Measurements from ENCODE around the gene KRI1. TPM values are rescaled to one million over a fixed set of nuclear protein-coding genes. Genes with fewer than 3 reads are reported as not detected.
A peak's percentile ranks its signal among the peaks of the same experiment; 100 is the strongest.

The KRI1 gene
- total and polyA plus RNA-seq, 10 donors: 24.9 to 43.3 (median 31.7) TPM

DNA sequence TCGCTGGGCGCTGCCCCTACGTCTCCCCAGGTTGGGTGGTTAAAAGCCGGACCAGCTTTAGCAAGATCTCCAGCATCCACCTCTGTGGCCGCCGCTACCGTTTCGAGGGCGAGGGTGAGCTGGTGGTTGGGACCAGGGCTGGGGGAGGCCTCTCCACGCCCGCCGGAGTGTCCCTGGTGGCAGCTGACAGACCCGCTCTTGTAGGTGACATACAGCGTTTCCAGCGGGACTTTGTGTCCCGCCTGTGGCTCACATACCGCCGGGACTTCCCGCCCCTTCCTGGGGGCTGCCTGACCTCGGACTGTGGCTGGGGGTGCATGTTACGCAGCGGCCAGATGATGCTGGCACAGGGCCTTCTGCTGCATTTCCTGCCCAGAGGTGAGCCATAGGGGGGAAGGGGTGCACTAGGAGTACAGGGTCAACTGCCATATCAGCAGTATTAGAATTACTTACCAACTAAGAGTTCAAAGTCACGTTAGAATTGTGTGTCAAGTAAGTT, 21.0 kb downstream of the KRI1 start:
- H3K27me3 ChIP-seq (replicated peaks in 1 of 7): peaks cover 0 to 3% (median 0%) of the 10 kb centered on the region in 7 donors
- TF ChIP-seq, protein P1, sequence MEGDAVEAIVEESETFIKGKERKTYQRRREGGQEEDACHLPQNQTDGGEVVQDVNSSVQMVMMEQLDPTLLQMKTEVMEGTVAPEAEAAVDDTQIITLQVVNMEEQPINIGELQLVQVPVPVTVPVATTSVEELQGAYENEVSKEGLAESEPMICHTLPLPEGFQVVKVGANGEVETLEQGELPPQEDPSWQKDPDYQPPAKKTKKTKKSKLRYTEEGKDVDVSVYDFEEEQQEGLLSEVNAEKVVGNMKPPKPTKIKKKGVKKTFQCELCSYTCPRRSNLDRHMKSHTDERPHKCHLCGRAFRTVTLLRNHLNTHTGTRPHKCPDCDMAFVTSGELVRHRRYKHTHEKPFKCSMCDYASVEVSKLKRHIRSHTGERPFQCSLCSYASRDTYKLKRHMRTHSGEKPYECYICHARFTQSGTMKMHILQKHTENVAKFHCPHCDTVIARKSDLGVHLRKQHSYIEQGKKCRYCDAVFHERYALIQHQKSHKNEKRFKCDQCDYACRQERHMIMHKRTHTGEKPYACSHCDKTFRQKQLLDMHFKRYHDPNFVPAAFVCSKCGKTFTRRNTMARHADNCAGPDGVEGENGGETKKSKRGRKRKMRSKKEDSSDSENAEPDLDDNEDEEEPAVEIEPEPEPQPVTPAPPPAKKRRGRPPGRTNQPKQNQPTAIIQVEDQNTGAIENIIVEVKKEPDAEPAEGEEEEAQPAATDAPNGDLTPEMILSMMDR (IDR thresholded peaks at IDR 0.05 in 8 of 11, conservative IDR thresholded peaks at IDR 0.05 in 3 of 11): no peak
- TF ChIP-seq POLR2AphosphoS5 (IDR thresholded peaks at IDR 0.05) (peak in 1 of 3 donors; percentile 53), POLR2A (IDR thresholded peaks at IDR 0.05) (no peak)
- H3K9me3 ChIP-seq: no peaks in the 10 kb centered on the region
- peak overlapping the region; percentile 73 to 96 (median 88) for H3K4me3 ChIP-seq
- DNase-seq: peak; percentile 80
- peaks cover 0 to 46% (median 34%) of the 10 kb centered on the region in 6 donors for H3K36me3 ChIP-seq
- H3K27ac ChIP-seq: peak overlapping the region in 6 of 8 donors; percentile 91 to 97 (median 95)
- intact Hi-C loops (cut with DNase I; ENCODE audit: low total_unique reads): no loop called here
- 45 to 56% (median 49%) methylated on average over 5 to 23 of the region's 23 CpGs for WGBS, 5 donors
- peaks cover 9 to 59% (median 29%) of the 10 kb centered on the region in 6 donors for H3K4me1 ChIP-seq

DNA sequence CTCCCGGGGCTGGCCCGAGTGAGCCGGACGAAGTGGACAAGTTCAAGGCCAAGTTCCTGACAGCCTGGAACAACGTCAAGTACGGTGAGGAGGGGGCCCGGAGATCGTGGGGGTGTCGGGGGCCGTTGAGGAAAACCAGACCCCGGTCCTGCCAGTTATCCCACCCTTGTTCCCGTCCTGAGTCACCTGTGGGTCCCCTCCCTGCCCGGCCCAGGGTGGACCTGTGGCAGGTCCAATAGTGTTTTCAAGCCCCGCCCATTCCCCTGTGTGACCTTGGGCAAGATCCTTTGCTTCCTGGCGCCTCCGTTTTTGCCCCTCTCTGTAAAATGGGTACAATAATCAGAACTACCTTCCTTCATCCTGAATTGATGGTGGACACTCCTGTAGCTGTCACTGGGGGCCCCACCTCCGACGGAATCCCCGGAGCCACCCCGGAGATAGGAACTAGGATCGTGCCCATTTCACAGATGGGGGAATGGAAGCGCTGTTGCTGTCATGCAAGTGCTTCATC, 21.5 kb downstream of the KRI1 start:
- H3K4me1 ChIP-seq: peaks cover 9 to 56% (median 29%) of the 10 kb centered on the region in 6 donors
- H3K27ac ChIP-seq: peak overlapping the region; percentile 85 to 97 (median 94)
- 22 to 41% (median 24%) methylated on average over 13 to 22 of the region's 22 CpGs for WGBS, 5 donors
- H3K4me3 ChIP-seq: peak overlapping the region; percentile 73 to 96 (median 88)
- H3K9me3 ChIP-seq: no peaks in the 10 kb centered on the region
- TF ChIP-seq, protein P1 (IDR thresholded peaks at IDR 0.05 in 8 of 11, conservative IDR thresholded peaks at IDR 0.05 in 3 of 11): peak in 1 of 11 experiments; percentile 0
- no peak for TF ChIP-seq POLR2AphosphoS5 (IDR thresholded peaks at IDR 0.05)
- intact Hi-C loops (cut with DNase I; ENCODE audit: low total_unique reads): no loop called here
- H3K27me3 ChIP-seq (replicated peaks in 1 of 7): peaks cover 0 to 8% (median 0%) of the 10 kb centered on the region in 7 donors
- peaks cover 0 to 40% (median 29%) of the 10 kb centered on the region in 6 donors for H3K36me3 ChIP-seq
- no peak for DNase-seq

DNA sequence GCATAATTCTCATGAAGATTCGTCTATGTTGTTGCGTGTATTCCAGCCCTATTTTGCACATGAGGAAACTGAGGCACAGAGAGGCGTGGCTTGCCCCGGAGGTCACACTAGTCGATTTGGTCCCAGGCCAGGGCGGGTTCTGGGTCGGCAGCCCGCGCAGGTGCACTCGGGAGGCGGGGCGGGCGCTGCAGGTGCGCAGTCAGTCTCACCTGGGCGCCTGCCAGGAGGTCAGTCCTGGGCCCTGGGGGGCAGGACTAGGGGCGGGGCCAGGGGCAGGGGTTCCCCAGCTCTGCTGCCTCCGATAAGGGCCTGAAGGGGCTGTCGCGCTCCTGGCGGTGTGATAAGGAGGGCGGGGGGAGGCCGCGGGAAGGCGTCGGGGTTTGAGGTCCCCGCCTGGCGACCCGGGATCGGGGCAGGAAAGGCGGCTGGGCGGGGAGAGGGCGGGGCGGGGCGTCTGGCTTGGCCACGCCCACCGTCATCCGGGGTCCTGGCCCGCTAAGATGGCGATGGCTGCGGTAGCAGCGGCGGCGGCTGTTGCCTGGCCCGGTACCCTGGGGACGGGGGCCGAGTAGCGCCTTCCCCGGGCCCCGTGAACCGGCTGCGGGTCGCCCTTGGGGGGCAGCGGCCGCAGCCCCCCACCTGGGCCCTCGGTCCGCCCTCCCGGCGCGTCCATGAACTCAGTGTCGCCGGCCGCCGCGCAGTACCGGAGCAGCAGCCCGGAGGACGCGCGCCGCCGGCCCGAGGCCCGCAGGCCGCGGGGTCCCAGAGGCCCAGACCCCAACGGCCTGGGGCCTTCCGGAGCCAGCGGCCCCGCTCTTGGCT, 22.2 kb downstream of the KRI1 start, which contains the start of gene ATG4D:
Gene ATG4D, plus strand, starts transcription at position 485 of the 822 bp plus-strand sequence. Its CDS starts 187 bp downstream, at position 672.
- Histone ChIP-seq H3K27ac (peak within 1 kb of the TSS; percentile 85 to 97 (median 94)), H3K36me3 (peaks cover 0 to 34% (median 22%) of the 10 kb centered on the region in 6 donors), H3K9me3 (no peaks in the 10 kb centered on the region), H3K4me1 (peaks cover 9 to 62% (median 32%) of the 10 kb centered on the region in 6 donors), H3K27me3 (replicated peaks in 1 of 7) (peaks cover 0 to 14% (median 0%) of the 10 kb centered on the region in 7 donors), H3K4me3 (peak within 1 kb of the TSS; percentile 73 to 96 (median 88))
- intact Hi-C loops (cut with DNase I; ENCODE audit: low total_unique reads): no loop called here
- WGBS, 5 donors: 1% methylated on average over 29 to 79 of the region's 79 CpGs
- DNase-seq: peak; percentile 94
- peak; percentile 84 to 93 (median 86) for TF ChIP-seq POLR2AphosphoS5 (IDR thresholded peaks at IDR 0.05)
- TF ChIP-seq, protein P1 (IDR thresholded peaks at IDR 0.05 in 8 of 11, conservative IDR thresholded peaks at IDR 0.05 in 3 of 11): peak in 4 of 11 experiments; percentile 11 to 27 (median 20)
- TF ChIP-seq POLR2A (IDR thresholded peaks at IDR 0.05): peak in 1 of 3 donors; percentile 41
